SH-SY5Y (cell line): ENCODE results near the gene ARF1.

Source experiments
- GATA2 ChIP-seq: IDR thresholded peaks from 2 replicates; pipeline ENCODE4 v1.6.1; 2011; ENCODE audit warnings: mild to moderate bottlenecking, low read depth, low read length
- GATA3 ChIP-seq: IDR thresholded peaks from 2 replicates; pipeline ENCODE4 v1.6.1; 2011; ENCODE audit warnings: low read depth, mild to moderate bottlenecking, low read length, moderate library complexity

- no peak for TF ChIP-seq GATA2
- no peak for TF ChIP-seq GATA3
Measured at GRCh38 chr1:228140724-228141225, 58.3 kb downstream of the ARF1 start.
